ENCODE results near the gene ATP6AP1. TPM values are rescaled to one million over a fixed set of nuclear protein-coding genes. Genes with fewer than 3 reads are reported as not detected.

ATP6AP1 gene
- total and polyA plus RNA-seq, 2 of the 13 experiments (the other 11 are each of a cell fraction or from before 2014, with no cell fraction given): 56.7 to 110 TPM

DNA sequence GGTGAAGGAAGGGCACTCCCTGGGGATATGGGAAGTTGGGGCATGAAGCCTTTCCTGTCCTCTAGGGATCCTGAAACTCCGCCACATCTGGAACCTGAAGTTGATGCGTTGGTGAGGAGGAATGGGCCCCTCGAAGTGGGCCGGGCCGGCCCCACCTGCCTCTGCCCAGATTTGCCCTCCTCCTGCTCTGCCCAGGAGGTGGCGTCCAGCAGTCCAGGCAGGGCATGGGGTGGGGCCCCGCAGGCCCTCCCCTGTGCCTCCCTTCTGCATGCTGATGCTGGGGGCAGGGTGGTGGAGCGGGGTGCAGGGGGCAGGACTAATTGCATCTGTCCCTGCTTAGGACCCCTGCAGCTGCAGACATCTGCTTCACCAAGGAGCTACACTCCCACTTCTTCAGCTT, 15.3 kb upstream of the ATP6AP1 start (continued):
- TF ChIP-seq ZNF782 (CRISPR knock-in tag; IDR thresholded peaks at IDR 0.05; ENCODE audit: borderline replicate concordance) (no peak), CREB3 (CRISPR knock-in tag; IDR thresholded peaks at IDR 0.05) (no peak), ZSCAN20 (CRISPR knock-in tag; IDR thresholded peaks at IDR 0.05; ENCODE audit: borderline replicate concordance) (no peak)

- H3K4me1 ChIP-seq (ENCODE audit: insufficient read depth, low read length): peaks cover 9% of the 10 kb centered on the region
- H3K9ac ChIP-seq (ENCODE audit: insufficient read depth, low read depth, low read length): no peak overlapping the region
- no peak for FAIRE-seq
- no peak for DNase-seq (ENCODE audit: low spot score)
- no peak for ATAC-seq
- no peak for TF ChIP-seq ELF4 (CRISPR knock-in tag; IDR thresholded peaks at IDR 0.05; ENCODE audit: borderline replicate concordance)
- no peak for TF ChIP-seq DDIT3 (CRISPR knock-in tag; IDR thresholded peaks at IDR 0.05)
- no peak for TF ChIP-seq HMG20A (CRISPR knock-in tag; IDR thresholded peaks at IDR 0.05; ENCODE audit: borderline replicate concordance)
- TF ChIP-seq TP53 (CRISPR knock-in tag; conservative IDR thresholded peaks at IDR 0.05): no peak
- no peaks in the 10 kb centered on the region for H3K9me3 ChIP-seq (ENCODE audit: low read length)
- WGBS (ENCODE audit: low lambda C conversion rate): 97% methylated on average over 7 of the region's 7 CpGs
- no peak overlapping the region for H3K4me3 ChIP-seq (replicated peaks in 1 of 3; ENCODE audit: insufficient read depth in 1 of 3, low read depth in 2 of 3, low read length in 3 of 3)
- BruUV-seq (replicated peaks): no TSS peak
- H3K79me2 ChIP-seq (ENCODE audit: insufficient read depth, low read length): no peaks in the 10 kb centered on the region
- POLR2A ChIA-PET: no interaction called here
- no peaks in the 10 kb centered on the region for H3K27me3 ChIP-seq (ENCODE audit: control insufficient read depth in 1 of 2, insufficient read depth in 2 of 2, low read length in 2 of 2)
- H4K20me1 ChIP-seq (ENCODE audit: insufficient read depth, low read length): no peaks in the 10 kb centered on the region
- H3K4me2 ChIP-seq (ENCODE audit: low read depth, low read length): no peak overlapping the region
- H2AFZ ChIP-seq (ENCODE audit: low read length): no peak overlapping the region
- in situ Hi-C loops (cut with HindIII; ENCODE audit: extremely low pct_ligation_motif_present, low pct_unique_long_range_greater_than_20kb) (loop anchor here (25.0 kb wide), 1 partner anchor 120 kb away; the partner anchor contains the start of genes G6PD and IKBKG), intact Hi-C loops (cut with micrococcal nuclease; ENCODE audit: unreplicated experiment) (no loop called here)
- H3K36me3 ChIP-seq (replicated peaks in 1 of 2; ENCODE audit: control insufficient read depth in 1 of 2, insufficient read depth in 2 of 2, low read length in 2 of 2): 0 out of 5 replicates have a peak, but pooled peaks cover 0 to 4% of the 10 kb centered on the region in 2 experiments
- no peak overlapping the region for H3K27ac ChIP-seq (ENCODE audit: extremely low read length, insufficient read depth, low read length)
- CTCF ChIA-PET (ENCODE audit: low intra/inter-chr PET ratio, low total read pairs): no interaction called here
Observed at GRCh38 chrX:154417157-154417556, 11.3 kb upstream of the ATP6AP1 start.
